ENCODE measurements around the gene NOTCH2.

GRCh38 chr1:119946724-119947123 lies 122.7 kb downstream of the NOTCH2 start:
- TF ChIP-seq, protein P1, sequence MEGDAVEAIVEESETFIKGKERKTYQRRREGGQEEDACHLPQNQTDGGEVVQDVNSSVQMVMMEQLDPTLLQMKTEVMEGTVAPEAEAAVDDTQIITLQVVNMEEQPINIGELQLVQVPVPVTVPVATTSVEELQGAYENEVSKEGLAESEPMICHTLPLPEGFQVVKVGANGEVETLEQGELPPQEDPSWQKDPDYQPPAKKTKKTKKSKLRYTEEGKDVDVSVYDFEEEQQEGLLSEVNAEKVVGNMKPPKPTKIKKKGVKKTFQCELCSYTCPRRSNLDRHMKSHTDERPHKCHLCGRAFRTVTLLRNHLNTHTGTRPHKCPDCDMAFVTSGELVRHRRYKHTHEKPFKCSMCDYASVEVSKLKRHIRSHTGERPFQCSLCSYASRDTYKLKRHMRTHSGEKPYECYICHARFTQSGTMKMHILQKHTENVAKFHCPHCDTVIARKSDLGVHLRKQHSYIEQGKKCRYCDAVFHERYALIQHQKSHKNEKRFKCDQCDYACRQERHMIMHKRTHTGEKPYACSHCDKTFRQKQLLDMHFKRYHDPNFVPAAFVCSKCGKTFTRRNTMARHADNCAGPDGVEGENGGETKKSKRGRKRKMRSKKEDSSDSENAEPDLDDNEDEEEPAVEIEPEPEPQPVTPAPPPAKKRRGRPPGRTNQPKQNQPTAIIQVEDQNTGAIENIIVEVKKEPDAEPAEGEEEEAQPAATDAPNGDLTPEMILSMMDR (IDR thresholded peaks at IDR 0.05 in 4 of 5, conservative IDR thresholded peaks at IDR 0.05 in 1 of 5) = no peak
- TF ChIP-seq POLR2A (IDR thresholded peaks at IDR 0.05) = no peak

Measured in gastrocnemius medialis (tissue), 4 donors.